ENCODE data around the gene GPR3. TPM values are rescaled to one million over a fixed set of nuclear protein-coding genes. Genes with fewer than 3 reads are reported as not detected.
A peak's percentile ranks its signal among the peaks of the same experiment; 100 is the strongest.

Gene GPR3
- total and polyA plus RNA-seq, 10 of the 15 experiments (the other 5 are each of a cell fraction or from before 2014, with no cell fraction given): 0.33 to 1.4 (median 0.63) TPM; not detected in 3

DNA sequence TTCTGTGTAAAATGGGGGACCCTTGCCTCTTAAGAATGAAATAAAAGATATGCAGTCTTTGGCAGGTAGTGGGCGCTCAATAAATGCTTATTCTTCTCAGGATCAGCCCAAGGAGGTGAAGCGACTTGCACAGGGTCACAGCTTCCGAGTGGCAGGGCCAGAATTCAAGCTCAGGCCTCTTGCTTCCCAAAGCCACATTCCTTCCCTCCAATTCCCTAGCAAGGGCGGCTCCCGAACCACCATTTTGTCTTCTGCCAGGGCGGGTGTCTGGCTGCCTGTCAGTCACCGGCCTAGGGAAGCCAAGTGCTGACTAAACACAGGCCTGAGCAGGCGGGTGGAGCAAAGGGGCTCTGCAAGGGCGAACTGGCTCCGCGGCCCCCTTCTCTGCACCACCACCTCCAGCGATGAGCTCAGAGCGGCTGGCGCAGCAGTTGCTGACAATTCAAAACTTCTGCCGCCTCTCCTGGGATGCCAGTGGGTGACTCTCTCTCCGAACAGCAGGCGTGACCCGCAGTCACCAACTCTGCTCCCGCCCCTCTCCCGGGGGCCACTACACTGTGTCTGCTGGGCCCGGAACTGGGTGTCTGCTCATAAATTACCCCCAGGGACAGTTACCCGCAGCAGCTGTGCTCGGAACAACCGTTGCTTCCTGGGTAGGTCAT is 10.8 kb downstream of the GPR3 start (continued):
- TF ChIP-seq RAD21 (IDR thresholded peaks at IDR 0.05; ENCODE audit: insufficient read depth, low read depth, low read length) (peak; percentile 75), BCL3 (IDR thresholded peaks at IDR 0.05; ENCODE audit: borderline replicate concordance, insufficient read depth, low read depth, low read length, poor library complexity, severe bottlenecking) (peak; percentile 36), HDAC2 (IDR thresholded peaks at IDR 0.05) (no peak), YY1 (IDR thresholded peaks at IDR 0.05; ENCODE audit: low read depth, low read length) (peak; percentile 39; the same call in 1 of the 2 replicates), BHLHE40 (IDR thresholded peaks at IDR 0.05; ENCODE audit: borderline replicate concordance in 1 of 2, low read depth in 2 of 2, low read length in 1 of 2) (no peak), HDGF (IDR thresholded peaks at IDR 0.05) (no peak), NFYB (IDR thresholded peaks at IDR 0.05; ENCODE audit: insufficient read depth, low read depth, low read length) (no peak), POLR2A (IDR thresholded peaks at IDR 0.05; ENCODE audit: low read depth, low read length) (peak; percentile 63; the same call in 1 of the 2 replicates), BRCA1 (IDR thresholded peaks at IDR 0.05; ENCODE audit: low read depth, low read length) (no peak), EED (IDR thresholded peaks at IDR 0.05; ENCODE audit: low read depth) (0 out of 2 replicates have a peak, but pooled peaks have one; percentile 28)

GRCh38 chr1:27403931-27404330 is 11.5 kb downstream of the GPR3 start:
- H3K4me3 ChIP-seq: no peak overlapping the region
- ChIA-PET SMC1A (ENCODE audit: uncharacterized antibody, unreplicated experiment) (interaction anchor here (0.7 to 2.2 kb wide), 3 partner anchors 88 to 203 kb away, joined by 3 to 8 read pairs (median 3); no protein-coding TSS in a partner anchor), CTCF (interaction anchor here (1.0 to 13.5 kb wide), 13 partner anchors 10 to 203 kb away, joined by 3 to 265 read pairs (median 6); partner anchors contain the start of genes AHDC1, MAP3K6 and WASF2), POLR2A (interaction anchor here (0.6 to 1.3 kb wide), 2 partner anchors 12 to 38 kb away, joined by 3 read pairs; no protein-coding TSS in a partner anchor), RAD21 (ENCODE audit: unreplicated experiment) (interaction anchor here (1.2 to 3.6 kb wide), 3 partner anchors 85 to 202 kb away, joined by 3 to 34 read pairs (median 5); partner anchors contain the start of gene AHDC1)
- no peaks in the 10 kb centered on the region for H3K27me3 ChIP-seq (replicated peaks in 1 of 2; ENCODE audit: control insufficient read depth in 2 of 2, insufficient read depth in 2 of 2, low read length in 1 of 2)
- BruUV-seq (replicated peaks): no TSS peak
- FAIRE-seq (no peak), ATAC-seq (no peak), DNase-seq (ENCODE audit: low read depth, low spot score) (no peak)
- intact Hi-C loops (cut with micrococcal nuclease; ENCODE audit: unreplicated experiment): no loop called here
- H3K4me2 ChIP-seq (ENCODE audit: control insufficient read depth, insufficient read depth): peak overlapping the region; percentile 30; the same call in 1 of the 2 replicates
- peaks cover 16% of the 10 kb centered on the region for H3K4me1 ChIP-seq (ENCODE audit: control insufficient read depth, insufficient read depth, low read length)
- in situ Hi-C loops (cut with MboI): no loop called here
- no peaks in the 10 kb centered on the region for H3K9me3 ChIP-seq (replicated peaks; ENCODE audit: control insufficient read depth, insufficient read depth, low read length)
- no peaks in the 10 kb centered on the region for H3K79me2 ChIP-seq (ENCODE audit: control insufficient read depth, insufficient read depth, low read length)
- TF ChIP-seq BACH1 (IDR thresholded peaks at IDR 0.05; ENCODE audit: borderline replicate concordance) (0 out of 2 replicates have a peak, but pooled peaks have one; percentile 1), HDAC2 (IDR thresholded peaks at IDR 0.05) (no peak), EZH2 (IDR thresholded peaks at IDR 0.05; ENCODE audit: borderline replicate concordance, control insufficient read depth, low read depth, low read length) (no peak)
- peak overlapping the region; percentile 64 for H3K27ac ChIP-seq (ENCODE audit: control insufficient read depth, insufficient read depth)
- H4K20me1 ChIP-seq (ENCODE audit: control insufficient read depth, insufficient read depth): no peaks in the 10 kb centered on the region
- H3K36me3 ChIP-seq (ENCODE audit: control insufficient read depth in 2 of 2, insufficient read depth in 2 of 2, low read length in 1 of 2): peaks cover 12 to 18% of the 10 kb centered on the region in 2 experiments
- H2AFZ ChIP-seq (ENCODE audit: control insufficient read depth, low read depth, low read length): no peak overlapping the region
- H3K9ac ChIP-seq (ENCODE audit: control insufficient read depth, insufficient read depth, low read length): no peak overlapping the region
